Fibroblast of pulmonary artery (primary cell): ENCODE data around the gene SLC2A11.

ENCODE experiments used
- DNase-seq: peaks from one replicate; pipeline ENCODE4 v3.0.0-alpha.2; 2010; ENCODE audit warnings: low read depth
- H3K4me3 ChIP-seq: replicated peaks from 2 replicates; pipeline ENCODE4 v1.5.1; 2011; ENCODE audit warnings: low read depth, mild to moderate bottlenecking, control low read depth, low read length, moderate library complexity
- TF ChIP-seq, protein P1 (sequence below): IDR thresholded peaks from 2 replicates; pipeline ENCODE4 v1.5.1; 2011; ENCODE audit warnings: mild to moderate bottlenecking, control low read depth, low read length, inconsistent platforms; ENCODE audit errors: missing control alignments

The SLC2A11 gene, protein sequence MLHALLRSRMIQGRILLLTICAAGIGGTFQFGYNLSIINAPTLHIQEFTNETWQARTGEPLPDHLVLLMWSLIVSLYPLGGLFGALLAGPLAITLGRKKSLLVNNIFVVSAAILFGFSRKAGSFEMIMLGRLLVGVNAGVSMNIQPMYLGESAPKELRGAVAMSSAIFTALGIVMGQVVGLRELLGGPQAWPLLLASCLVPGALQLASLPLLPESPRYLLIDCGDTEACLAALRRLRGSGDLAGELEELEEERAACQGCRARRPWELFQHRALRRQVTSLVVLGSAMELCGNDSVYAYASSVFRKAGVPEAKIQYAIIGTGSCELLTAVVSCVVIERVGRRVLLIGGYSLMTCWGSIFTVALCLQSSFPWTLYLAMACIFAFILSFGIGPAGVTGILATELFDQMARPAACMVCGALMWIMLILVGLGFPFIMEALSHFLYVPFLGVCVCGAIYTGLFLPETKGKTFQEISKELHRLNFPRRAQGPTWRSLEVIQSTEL

DNA sequence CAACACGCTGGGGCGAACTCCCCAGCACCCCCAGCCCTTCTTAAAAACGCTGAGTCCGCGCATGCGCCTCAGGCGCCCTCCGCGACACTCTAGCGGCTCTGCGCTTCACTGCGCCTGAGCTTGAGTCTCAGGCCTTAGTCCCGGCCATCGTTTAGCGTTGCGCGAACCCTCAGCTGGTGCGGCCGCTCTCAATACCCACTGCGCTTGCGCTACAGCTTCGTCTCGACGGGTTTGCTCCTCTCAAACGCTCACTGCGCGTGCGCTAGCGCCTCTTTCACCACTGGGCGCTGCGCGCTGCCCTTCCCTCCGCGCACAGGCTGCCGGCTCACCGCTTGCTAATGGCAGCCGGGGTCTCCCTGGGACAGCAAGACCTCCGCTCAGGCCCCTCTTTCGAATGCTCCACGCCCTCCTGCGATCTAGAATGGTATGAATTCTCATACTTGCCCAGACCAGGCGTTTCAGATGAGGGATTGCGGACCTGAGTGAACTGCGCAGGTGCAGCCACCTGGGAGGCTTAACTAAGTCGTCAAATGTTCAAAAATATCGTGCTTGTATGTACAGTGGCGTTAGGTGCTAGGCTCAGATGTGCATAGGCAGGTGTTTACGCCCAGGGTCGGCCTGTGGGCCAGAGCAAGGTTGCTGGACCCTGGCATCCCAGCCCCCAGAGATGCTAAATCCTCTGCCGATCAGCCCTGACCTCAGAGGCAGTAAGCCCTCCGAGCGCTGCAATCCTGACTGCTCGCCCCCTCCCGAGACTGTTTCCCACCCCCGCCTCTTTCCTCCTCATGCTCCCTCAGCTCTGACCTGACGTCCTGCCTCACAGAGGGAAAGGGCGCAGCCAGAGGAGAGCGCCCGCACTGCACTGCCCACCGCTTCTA lies at the start of gene SLC2A11:
Gene SLC2A11, plus strand, starts transcription at position 270 of the 878 bp plus-strand sequence. Its CDS starts 125 bp downstream, at position 395.
- DNase-seq: peak; percentile 98
- H3K4me3 ChIP-seq: peak within 1 kb of the TSS; percentile 66
- TF ChIP-seq, protein P1, sequence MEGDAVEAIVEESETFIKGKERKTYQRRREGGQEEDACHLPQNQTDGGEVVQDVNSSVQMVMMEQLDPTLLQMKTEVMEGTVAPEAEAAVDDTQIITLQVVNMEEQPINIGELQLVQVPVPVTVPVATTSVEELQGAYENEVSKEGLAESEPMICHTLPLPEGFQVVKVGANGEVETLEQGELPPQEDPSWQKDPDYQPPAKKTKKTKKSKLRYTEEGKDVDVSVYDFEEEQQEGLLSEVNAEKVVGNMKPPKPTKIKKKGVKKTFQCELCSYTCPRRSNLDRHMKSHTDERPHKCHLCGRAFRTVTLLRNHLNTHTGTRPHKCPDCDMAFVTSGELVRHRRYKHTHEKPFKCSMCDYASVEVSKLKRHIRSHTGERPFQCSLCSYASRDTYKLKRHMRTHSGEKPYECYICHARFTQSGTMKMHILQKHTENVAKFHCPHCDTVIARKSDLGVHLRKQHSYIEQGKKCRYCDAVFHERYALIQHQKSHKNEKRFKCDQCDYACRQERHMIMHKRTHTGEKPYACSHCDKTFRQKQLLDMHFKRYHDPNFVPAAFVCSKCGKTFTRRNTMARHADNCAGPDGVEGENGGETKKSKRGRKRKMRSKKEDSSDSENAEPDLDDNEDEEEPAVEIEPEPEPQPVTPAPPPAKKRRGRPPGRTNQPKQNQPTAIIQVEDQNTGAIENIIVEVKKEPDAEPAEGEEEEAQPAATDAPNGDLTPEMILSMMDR: peak; percentile 27

DNA sequence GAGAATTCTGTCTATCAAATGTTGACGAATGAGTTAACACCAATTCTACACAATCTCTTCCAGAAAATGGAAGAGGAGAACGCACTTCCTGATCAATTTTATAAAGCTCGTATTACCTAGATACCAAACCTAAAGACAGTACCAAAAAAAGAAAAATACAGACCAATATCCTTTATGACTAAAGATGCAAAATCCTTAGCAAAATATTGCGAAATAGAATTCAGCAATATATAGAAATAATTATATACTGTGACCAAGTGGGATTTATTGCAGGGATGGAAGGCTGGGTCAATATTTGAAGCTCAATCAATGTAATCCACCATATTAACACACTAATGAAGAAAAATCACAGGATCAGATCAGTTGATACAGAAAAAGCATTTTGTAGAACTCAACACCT lies 45.3 kb upstream of the SLC2A11 start:
- H3K4me3 ChIP-seq: no peak overlapping the region
- TF ChIP-seq, protein P1: no peak
- DNase-seq: no peak

DNA sequence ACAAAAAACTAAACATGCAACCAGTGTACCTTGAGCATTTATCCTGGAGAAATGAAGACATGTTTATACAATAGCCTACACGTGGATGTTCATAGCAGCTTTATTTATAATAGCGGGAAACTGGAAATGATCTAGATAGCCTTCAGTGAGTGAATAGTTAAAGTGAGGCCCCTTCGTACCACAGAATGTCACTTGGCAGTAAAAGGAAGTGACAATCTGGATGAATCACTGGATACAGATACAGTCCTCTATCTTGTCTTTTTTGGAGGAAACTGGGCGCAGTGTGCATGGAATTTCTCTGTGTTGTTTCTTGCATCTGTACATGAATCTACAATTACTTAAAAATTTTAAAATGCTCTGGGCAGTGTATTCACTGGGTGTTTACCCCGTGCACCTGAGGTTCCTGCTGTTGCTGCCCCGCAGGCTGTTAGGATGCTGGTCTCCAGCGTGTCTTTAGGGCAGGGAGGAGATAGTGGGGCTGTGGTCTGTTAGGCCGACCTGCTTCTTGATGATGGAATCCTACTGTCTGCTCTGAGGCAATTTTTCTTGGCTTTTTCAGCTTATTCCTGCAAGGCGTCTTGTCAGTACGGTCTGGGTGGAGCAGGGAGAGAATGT lies 42.0 kb upstream of the SLC2A11 start:
- no peak overlapping the region for H3K4me3 ChIP-seq
- DNase-seq: no peak
- TF ChIP-seq, protein P1: no peak

DNA sequence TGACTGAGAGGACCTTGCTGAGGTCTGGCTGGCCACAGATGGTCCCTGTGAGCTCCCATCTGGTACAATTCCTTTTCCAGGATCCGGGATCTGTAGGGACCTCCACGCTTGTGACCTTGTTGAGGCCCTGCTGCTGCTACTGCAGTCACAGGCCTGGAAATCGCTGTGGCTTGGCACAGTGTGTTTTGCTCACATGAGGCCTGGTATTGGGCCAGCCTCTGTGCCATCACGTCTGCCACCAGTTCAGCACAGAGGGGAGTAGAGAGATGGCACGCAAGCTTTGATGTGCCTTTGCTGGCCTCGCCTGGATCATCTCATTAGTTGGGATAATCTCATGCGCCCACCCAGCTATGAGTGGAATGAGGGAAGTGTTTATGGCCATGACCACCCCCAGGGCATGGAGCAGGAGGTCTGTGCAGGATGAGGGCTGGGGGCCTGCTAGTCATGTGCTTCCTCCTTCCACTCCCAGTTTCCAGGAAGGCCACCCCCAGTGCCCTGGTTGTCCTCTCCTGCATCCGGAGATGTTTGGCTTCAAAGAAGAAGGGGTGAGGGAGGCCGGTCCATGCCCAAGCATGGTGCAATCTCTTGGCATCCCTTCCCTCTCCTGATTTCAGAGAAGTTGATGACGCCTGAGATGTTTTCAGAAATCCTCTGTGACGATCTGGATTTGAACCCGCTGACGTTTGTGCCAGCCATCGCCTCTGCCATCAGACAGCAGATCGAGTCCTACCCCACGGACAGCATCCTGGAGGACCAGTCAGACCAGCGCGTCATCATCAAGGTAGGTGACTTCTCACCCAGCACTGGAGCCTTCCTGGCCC lies 41.3 kb upstream of the SLC2A11 start:
- TF ChIP-seq, protein P1: no peak
- no peak overlapping the region for H3K4me3 ChIP-seq
- DNase-seq: no peak

DNA sequence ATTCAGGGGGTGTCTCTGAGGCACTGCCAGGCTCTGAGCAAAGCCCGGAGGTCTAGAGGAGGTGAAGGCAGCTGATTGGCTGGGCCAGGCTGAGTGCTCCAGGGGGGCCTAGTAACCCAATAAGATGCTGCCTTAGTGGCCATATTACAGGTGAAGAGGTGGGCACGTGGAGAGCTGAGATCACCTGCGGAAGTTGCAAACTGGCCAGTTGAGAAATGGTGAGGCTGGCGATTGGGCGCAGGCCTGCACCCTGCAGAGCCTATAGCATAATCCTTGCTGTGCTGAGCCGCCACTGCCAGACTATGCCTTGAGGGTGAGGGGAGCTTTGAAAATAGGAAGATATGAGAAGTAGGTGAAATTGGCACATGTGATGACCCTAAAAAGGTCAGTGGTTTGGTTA lies 40.5 kb upstream of the SLC2A11 start:
- no peak overlapping the region for H3K4me3 ChIP-seq
- no peak for DNase-seq
- TF ChIP-seq, protein P1: no peak

DNA sequence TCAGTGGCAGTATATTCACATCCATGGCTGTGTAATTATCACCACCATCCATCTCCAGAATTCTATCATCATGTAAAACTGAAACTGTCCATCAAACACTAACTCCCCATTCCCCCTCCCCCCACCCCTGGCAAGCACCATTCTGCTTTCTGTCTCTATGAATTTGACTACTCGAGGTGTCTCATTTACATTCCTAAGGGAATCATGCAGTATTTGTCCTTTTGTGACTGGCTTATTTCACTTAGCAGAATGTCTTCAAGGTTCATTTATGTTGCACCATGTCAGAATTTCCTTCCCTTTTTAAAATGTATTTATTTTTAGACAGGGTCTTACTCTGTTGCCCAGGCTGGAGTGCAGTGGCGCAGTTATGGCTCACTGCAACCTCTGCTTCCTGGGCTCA lies 39.1 kb upstream of the SLC2A11 start:
- H3K4me3 ChIP-seq: no peak overlapping the region
- TF ChIP-seq, protein P1: no peak
- no peak for DNase-seq
